ENCODE data around the gene ROPN1B. TPM values are rescaled to one million over a fixed set of nuclear protein-coding genes. Genes with fewer than 3 reads are reported as not detected.

ROPN1B gene
- total and polyA plus RNA-seq, 2 experiments from 2014 or later, result not detected

- TF ChIP-seq CTCF (conservative IDR thresholded peaks at IDR 0.05; ENCODE audit: low read depth in 2 of 2) (no peak), JUNB (IDR thresholded peaks at IDR 0.05; ENCODE audit: unreplicated experiment) (no peak), CREB1 (CRISPR knock-in tag; IDR thresholded peaks at IDR 0.05; ENCODE audit: low read depth) (no peak), EZH2phosphoT487 (IDR thresholded peaks at IDR 0.05; ENCODE audit: unreplicated experiment) (no peak)
These were observed 46.1 kb downstream of the ROPN1B start (continued) for GRCh38 chr3:126015075-126015474.

GRCh38 chr3:126016616-126017015 is 47.6 kb downstream of the ROPN1B start:
- H3K27me3 ChIP-seq (ENCODE audit: insufficient read depth), result no peaks in the 10 kb centered on the region
- no peak for TF ChIP-seq CREB1 (CRISPR knock-in tag; IDR thresholded peaks at IDR 0.05; ENCODE audit: low read depth)
- no peak for TF ChIP-seq EZH2phosphoT487 (IDR thresholded peaks at IDR 0.05; ENCODE audit: unreplicated experiment)
- TF ChIP-seq EZH2 (IDR thresholded peaks at IDR 0.05; ENCODE audit: low read depth, unreplicated experiment), result no peak
- no peak for TF ChIP-seq CTCF (conservative IDR thresholded peaks at IDR 0.05; ENCODE audit: low read depth in 2 of 2)
- no peaks in the 10 kb centered on the region for H3K79me2 ChIP-seq (replicated peaks; ENCODE audit: insufficient read depth)
- peaks cover 14% of the 10 kb centered on the region for H3K4me1 ChIP-seq (ENCODE audit: insufficient read depth)
- H3K4me3 ChIP-seq, result no peak overlapping the region
- no peak overlapping the region for H3K4me2 ChIP-seq
- no peaks in the 10 kb centered on the region for H4K20me1 ChIP-seq (replicated peaks; ENCODE audit: insufficient read depth)
- Mint-ChIP-seq H3K9me3 (no peaks in the 10 kb centered on the region), H3K4me1 (peaks cover 27% of the 10 kb centered on the region), H3K4me3 (no peak overlapping the region), H3K36me3 (ENCODE audit: low read depth) (peaks cover 4% of the 10 kb centered on the region; the same call in 1 of the 3 replicates), H3K27ac (no peak overlapping the region), H3K27me3 (ENCODE audit: insufficient read depth, low read depth, poor library complexity) (peaks cover 10% of the 10 kb centered on the region)
- H3F3A ChIP-seq (replicated peaks; ENCODE audit: low read depth), result no peaks in the 10 kb centered on the region
- H3K27ac ChIP-seq (ENCODE audit: low read depth), result no peak overlapping the region
- peaks cover 5% of the 10 kb centered on the region; the same call in 1 of the 2 replicates for H3K9me2 ChIP-seq (ENCODE audit: insufficient read depth)
- H2AFZ ChIP-seq, result no peak overlapping the region
- ATAC-seq, result no peak
- DNase-seq (ENCODE audit: low spot score), result no peak
- no peaks in the 10 kb centered on the region for H3K36me3 ChIP-seq (ENCODE audit: insufficient read depth)

GRCh38 chr3:126017362-126017761 is 48.4 kb downstream of the ROPN1B start:
- no peak for DNase-seq (ENCODE audit: low spot score)
- no peak for TF ChIP-seq ETS1 (IDR thresholded peaks at IDR 0.05)
- no peak for TF ChIP-seq CREB1 (CRISPR knock-in tag; IDR thresholded peaks at IDR 0.05; ENCODE audit: low read depth)
- no peak for TF ChIP-seq ZNF331 (CRISPR knock-in tag; IDR thresholded peaks at IDR 0.05; ENCODE audit: low read depth)
- no peak for TF ChIP-seq STAT1 (IDR thresholded peaks at IDR 0.05; ENCODE audit: unreplicated experiment)

More at GRCh38 chr3:126017362-126017761, 48.4 kb downstream of the ROPN1B start:
- H4K20me1 ChIP-seq (replicated peaks; ENCODE audit: insufficient read depth), result no peaks in the 10 kb centered on the region
- H3K4me1 ChIP-seq (ENCODE audit: insufficient read depth), result peaks cover 21% of the 10 kb centered on the region
- H3K79me2 ChIP-seq (replicated peaks; ENCODE audit: insufficient read depth), result no peaks in the 10 kb centered on the region
- Mint-ChIP-seq H3K4me3 (no peak overlapping the region), H3K36me3 (ENCODE audit: low read depth) (peaks cover 4% of the 10 kb centered on the region; the same call in 1 of the 3 replicates), H3K27ac (no peak overlapping the region), H3K9me3 (no peaks in the 10 kb centered on the region), H3K27me3 (ENCODE audit: insufficient read depth, low read depth, poor library complexity) (peaks cover 14% of the 10 kb centered on the region), H3K4me1 (peaks cover 35% of the 10 kb centered on the region)
- H3K27ac ChIP-seq (ENCODE audit: low read depth), result no peak overlapping the region
- no peak overlapping the region for H3K4me3 ChIP-seq
- no peaks in the 10 kb centered on the region for H3F3A ChIP-seq (replicated peaks; ENCODE audit: low read depth)
- H3K4me2 ChIP-seq, result no peak overlapping the region
- no peak overlapping the region for H2AFZ ChIP-seq
- H3K9me2 ChIP-seq (ENCODE audit: insufficient read depth), result peaks cover 8% of the 10 kb centered on the region; the same call in 1 of the 2 replicates
- H3K36me3 ChIP-seq (ENCODE audit: insufficient read depth), result no peaks in the 10 kb centered on the region
- ATAC-seq, result no peak
- no peaks in the 10 kb centered on the region for H3K27me3 ChIP-seq (ENCODE audit: insufficient read depth)

Data from GM23338 (cell line).